ENCODE data around the gene PCSK5.
A peak's percentile ranks its signal among the peaks of the same experiment; 100 is the strongest.
"Not testable (repeated sequence)": the region's sequence is repeated elsewhere in the genome, so short reads cannot be mapped to it uniquely, and the experiment has no call there.

Gene PCSK5

DNA sequence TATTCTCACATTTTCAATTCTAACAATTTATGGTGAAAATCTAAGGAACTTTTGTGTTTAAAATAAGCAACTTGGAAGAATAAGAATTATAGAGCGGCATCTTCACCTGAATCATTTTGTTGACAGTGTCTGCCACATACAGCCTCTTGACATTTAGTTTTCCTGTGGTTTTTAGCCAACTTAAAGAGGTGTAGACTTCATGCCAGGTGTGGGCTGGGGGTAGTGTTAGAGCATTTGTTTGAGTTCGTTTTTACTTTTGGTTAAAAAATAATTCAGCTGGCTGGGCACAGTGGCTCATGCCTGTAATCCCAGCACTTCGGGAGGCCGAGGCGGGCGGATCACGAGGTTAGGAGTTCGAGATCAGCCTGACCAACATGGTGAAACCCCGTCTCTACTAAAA is 72.8 kb downstream of the PCSK5 start:
- DNase-seq (ENCODE audit: low read depth, low spot score) = not testable (repeated sequence)

DNA sequence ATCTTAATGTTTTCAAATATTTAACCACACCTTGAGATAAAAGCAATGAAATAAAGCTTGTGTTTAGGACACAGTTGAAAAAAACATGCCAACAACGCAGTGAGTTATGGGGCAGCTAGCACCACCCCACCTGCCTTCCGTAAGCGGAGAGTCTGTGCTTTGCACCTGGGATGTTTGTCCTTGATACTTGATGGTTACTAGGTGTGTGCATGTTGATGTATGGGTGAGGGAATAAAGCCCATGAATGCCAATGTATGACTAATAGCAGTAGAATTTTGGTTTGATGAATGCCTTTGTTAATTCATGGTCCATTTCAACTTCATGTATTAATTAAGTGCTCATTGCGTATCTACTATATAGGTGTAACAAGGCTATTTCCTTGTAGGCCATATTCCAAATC is 74.0 kb downstream of the PCSK5 start:
- DNase-seq (ENCODE audit: low read depth, low spot score) = peak; percentile 71

DNA sequence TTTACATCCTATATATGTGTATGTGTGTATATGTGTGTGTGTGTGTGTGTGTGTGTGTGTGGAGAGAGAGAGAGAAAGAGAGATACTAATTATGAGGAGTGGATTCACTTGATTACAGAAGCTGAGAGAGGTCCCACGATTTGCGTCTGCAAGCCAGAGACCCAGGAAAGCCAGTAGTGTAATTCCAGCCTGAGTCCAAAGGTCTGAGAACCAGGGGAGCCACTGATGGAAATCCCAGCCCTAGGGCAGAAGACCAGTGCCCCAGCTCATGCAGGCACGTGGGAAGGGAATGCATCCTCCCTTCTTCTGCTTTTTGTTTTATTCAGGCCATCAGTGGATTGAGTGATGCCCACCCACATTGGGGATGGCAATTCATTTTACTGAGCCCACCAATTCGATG is 74.8 kb downstream of the PCSK5 start:
- no peak for DNase-seq (ENCODE audit: low read depth, low spot score)

GRCh38 chr9:75967556-75967955 is 77.1 kb downstream of the PCSK5 start:
- no peak for DNase-seq (ENCODE audit: low read depth, low spot score)

DNA sequence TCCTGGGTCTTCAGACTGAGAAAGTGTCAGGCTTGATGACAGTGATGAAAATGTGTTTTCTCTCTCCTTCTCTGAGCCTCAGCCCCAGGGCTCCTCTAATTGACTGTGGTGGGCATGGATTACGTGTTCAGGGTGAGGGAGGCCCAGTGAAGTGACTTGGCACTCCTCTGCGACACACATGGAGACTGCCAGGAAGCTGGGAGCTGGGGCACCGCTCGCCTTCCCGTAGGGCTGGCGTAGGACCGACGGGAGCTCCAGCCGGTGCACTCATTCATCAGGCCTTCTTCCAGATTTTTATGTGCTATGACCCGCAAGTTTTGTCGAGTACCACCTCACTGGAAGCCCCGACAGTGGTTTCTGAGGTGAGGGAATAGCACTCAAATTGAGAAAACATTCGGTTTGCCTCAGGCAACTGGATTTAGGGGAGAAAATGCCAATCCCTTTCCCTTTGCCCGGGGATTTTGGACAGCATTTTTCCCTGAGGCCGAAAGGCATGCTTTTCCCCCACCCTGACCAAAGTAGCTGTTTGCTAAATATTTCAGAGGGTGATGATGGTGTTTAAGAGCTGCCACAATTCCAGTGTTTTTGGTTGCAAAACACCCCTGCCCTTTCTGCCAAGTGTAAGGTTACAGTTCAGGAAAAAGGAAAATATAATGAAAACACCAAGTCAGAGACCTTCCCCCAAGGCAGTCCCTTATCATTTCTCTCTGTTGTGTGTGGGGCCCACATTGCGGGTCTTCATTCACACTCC is 83.7 kb downstream of the PCSK5 start:
- DNase-seq (ENCODE audit: low read depth, low spot score) = peak; percentile 29

DNA sequence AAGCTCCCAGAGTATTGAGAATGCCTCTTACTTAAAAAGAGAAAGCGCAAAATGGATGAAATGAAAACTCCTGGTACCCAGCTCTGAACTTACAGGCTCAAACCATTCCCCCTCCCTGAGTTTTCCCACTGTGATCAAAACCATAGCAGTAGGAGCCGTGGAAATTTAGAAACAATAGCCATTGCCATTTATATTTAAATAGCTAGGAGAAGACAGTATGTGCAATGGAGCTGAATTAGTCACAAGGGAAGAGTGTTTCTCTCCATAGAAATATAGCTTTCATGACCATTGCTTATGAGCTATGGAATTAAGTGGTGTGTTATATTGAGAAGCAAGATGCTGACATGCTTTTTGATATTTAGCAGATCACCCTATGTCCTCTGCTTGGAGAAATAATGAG is 84.6 kb downstream of the PCSK5 start:
- DNase-seq (ENCODE audit: low read depth, low spot score) = no peak

- no peak for DNase-seq (ENCODE audit: low read depth, low spot score)
These were observed 86.1 kb downstream of the PCSK5 start for GRCh38 chr9:75976549-75976948.

GRCh38 chr9:75979362-75979761 is 88.9 kb downstream of the PCSK5 start:
- DNase-seq (ENCODE audit: low read depth, low spot score) = no peak

DNA sequence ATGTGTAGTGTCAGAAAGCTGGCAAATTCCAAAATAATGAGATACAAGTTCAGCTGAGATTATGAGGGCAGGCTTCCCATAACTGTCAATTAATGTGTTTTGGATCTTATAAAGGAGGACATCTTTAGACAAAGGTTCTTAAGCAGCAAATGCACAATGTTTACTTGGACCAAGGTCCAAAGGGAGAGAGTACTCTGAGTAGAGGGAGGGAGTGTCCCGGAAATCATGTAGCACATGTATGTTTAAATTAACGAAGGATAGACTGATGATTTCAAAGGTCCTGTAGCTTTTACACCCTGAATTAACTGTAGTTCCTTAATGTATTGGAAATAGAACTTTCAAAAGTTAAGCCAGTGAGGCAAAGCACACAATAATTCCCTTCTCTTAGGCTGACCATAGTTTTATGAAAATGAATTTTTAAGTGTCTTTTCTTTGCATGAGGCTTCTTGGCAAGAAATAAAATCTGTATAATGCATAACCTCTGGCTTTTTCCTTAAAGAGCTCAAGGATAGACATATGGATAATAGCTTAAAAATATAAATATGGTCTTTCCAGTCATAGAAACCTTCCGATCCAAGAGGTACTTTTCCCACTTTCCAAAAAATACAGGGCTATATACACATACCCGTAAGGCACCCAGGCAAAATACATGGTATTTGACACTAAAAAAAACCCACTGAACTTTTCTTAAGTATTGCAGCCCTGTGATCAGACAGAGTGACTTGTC is 93.0 kb downstream of the PCSK5 start:
- DNase-seq (ENCODE audit: low read depth, low spot score) = no peak

DNA sequence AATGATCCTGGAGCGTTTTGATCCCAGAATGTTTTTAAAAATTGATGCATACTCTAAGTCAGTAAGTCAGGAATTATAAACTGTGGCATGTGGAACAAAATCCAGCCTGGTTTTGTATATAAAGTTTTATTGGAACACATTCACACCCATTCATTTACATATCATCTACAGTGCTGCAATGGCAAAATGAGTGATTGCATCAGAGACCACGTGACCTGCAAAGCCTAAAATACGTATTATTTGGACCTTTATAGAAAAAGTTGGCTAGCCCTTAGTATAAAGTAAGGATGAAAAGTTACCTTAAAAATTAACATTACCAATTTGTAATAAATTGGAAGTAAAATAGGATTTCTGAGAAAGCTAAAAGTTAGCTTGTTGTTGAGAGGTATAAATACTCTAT is 95.0 kb downstream of the PCSK5 start:
- DNase-seq (ENCODE audit: low read depth, low spot score) = no peak

- no peak for DNase-seq (ENCODE audit: low read depth, low spot score)
These were observed 98.2 kb downstream of the PCSK5 start for GRCh38 chr9:75988663-75989062.

DNA sequence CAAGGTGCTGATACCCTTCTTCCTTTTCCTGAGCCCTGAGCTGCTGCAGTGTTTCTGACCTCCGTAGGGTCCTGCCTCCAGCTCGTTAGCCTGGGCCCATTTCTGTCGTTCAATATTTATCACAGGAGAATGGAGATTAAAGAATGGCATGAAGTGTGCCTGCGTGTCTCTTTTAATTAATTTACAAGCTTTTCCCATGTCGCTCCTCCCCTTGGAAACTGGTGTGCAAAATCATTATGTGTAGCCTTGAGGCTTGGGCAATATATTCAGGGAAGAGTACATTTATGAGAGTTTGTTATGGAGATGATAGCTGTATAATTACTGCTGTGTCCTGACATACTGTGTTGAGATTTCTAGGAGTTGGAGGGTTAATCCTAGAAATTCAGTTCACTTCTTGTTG is 99.7 kb downstream of the PCSK5 start:
- no peak for DNase-seq (ENCODE audit: low read depth, low spot score)

GRCh38 chr9:75990576-75991304 is 100.3 kb downstream of the PCSK5 start:
- DNase-seq (ENCODE audit: low read depth, low spot score) = no peak

DNA sequence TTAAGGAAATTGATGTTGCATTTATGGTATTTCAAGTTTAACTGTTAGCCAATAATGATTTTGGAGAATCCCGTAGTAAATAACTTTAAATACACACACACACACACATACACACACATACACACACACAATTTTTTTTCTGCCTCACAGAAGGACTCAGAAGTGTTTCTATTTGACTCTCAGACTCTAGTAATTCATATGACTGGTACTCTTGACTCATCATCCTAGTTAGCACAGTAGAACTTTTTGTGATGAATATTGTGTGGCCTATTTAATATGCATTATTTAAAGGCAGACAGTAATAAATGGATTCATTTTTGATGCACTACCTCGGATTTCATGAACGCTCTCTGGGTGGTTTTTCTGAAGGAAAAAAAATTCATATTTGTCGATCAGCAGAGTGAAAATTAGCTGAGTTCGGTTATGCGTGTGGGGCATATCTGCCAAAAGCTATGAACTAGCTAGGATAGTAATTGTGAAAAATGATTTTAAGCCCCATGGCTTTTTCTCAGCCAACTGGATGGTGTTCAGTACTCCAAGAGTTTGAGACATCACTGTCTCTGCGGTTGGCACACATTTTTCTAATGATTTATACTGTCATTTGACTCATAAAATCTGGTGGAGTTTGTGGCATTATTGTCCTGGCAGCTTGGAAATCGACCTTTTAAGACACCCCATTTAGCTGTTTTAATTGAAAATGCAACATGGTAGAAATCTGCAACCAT is 102.2 kb downstream of the PCSK5 start:
- DNase-seq (ENCODE audit: low read depth, low spot score) = no peak

GRCh38 chr9:75993434-75993833 is 103.0 kb downstream of the PCSK5 start:
- peak; percentile 51 for DNase-seq (ENCODE audit: low read depth, low spot score)

- DNase-seq (ENCODE audit: low read depth, low spot score) = no peak
These were observed 104.6 kb downstream of the PCSK5 start for GRCh38 chr9:75995066-75995465.

DNA sequence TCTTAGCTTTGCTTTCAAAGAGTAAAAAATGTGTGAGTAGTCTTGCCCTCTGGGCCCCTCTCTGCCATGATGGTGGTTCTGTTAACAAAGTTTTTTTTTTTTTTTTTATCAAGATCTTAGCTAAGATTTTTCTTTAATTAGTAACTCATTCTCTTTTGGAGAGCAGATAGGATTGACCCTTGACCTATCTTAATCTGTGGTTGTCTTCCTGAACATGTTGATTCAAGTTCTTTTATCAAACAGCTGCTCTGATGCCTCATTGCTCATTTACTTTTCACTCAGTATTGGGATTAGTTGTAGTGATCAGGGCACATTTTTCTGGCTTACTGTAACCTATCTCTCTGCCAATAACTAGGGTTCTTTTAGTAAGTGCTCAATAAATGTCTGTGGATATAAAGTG is 106.3 kb downstream of the PCSK5 start:
- no peak for DNase-seq (ENCODE audit: low read depth, low spot score)

DNA sequence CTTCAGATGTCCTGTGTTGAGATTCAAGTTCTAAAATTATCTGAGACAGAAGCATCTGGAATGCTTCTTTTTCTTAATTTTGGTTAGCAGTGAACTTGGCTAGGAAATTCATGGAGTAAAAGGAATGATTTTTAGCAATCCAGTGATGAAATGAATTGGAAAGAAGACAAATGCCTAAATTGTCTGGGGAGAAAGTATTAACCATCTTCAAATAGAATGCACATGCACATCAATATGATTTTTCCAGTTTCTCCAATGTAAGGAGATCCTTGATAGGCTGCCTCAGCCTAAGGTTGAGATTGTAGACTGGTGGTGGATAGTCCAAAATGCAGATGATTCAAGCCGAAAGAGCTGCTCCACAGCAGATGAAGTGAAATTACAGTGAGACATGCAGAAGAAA is 106.7 kb downstream of the PCSK5 start:
- no peak for DNase-seq (ENCODE audit: low read depth, low spot score)

- DNase-seq (ENCODE audit: low read depth, low spot score) = no peak
These were observed 107.8 kb downstream of the PCSK5 start for GRCh38 chr9:75998096-75998780.

- DNase-seq (ENCODE audit: low read depth, low spot score) = no peak
These were observed 111.0 kb downstream of the PCSK5 start for GRCh38 chr9:76001459-76001858.

GRCh38 chr9:76003041-76003440 is 112.6 kb downstream of the PCSK5 start:
- no peak for DNase-seq (ENCODE audit: low read depth, low spot score)

Data from astrocyte of the hippocampus (primary cell).